ENCODE data around the gene CHST8.
"Not testable (repeated sequence)": the region's sequence is repeated elsewhere in the genome, so short reads cannot be mapped to it uniquely, and the experiment has no call there.

The CHST8 gene

GRCh38 chr19:33690378-33691029 lies 68.8 kb downstream of the CHST8 start:
- no peak for TF ChIP-seq CTCF (IDR thresholded peaks at IDR 0.05; ENCODE audit: insufficient read depth, low read length, poor library complexity, severe bottlenecking)
- DNase-seq (ENCODE audit: extremely low read depth, insufficient read length): no peak
- no peaks in the 10 kb centered on the region; the same call in none of the 2 replicates for H3K27me3 ChIP-seq (replicated peaks; ENCODE audit: control insufficient read depth, insufficient read depth, low read length)

GRCh38 chr19:33691030-33691427 lies 69.3 kb downstream of the CHST8 start:
- DNase-seq (ENCODE audit: extremely low read depth, insufficient read length): no peak

More at GRCh38 chr19:33690378-33691029, 68.8 kb downstream of the CHST8 start:
- no peaks in the 10 kb centered on the region for H3K36me3 ChIP-seq (ENCODE audit: control insufficient read depth, insufficient read depth, low read length)
- no peak overlapping the region for H3K4me3 ChIP-seq (replicated peaks; ENCODE audit: low read depth, low read length)

GRCh38 chr19:33691736-33692135 lies 70.0 kb downstream of the CHST8 start:
- Histone ChIP-seq H3K27me3 (replicated peaks; ENCODE audit: control insufficient read depth, insufficient read depth, low read length) (no peaks in the 10 kb centered on the region; the same call in none of the 2 replicates), H3K36me3 (ENCODE audit: control insufficient read depth, insufficient read depth, low read length) (no peaks in the 10 kb centered on the region), H3K4me3 (replicated peaks; ENCODE audit: low read depth, low read length) (no peak overlapping the region)
- TF ChIP-seq CTCF (IDR thresholded peaks at IDR 0.05; ENCODE audit: insufficient read depth, low read length, poor library complexity, severe bottlenecking): no peak
- DNase-seq (ENCODE audit: extremely low read depth, insufficient read length): no peak

More at GRCh38 chr19:33691030-33691427, 69.3 kb downstream of the CHST8 start:
- no peak for TF ChIP-seq CTCF (IDR thresholded peaks at IDR 0.05; ENCODE audit: insufficient read depth, low read length, poor library complexity, severe bottlenecking)
- H3K36me3 ChIP-seq (ENCODE audit: control insufficient read depth, insufficient read depth, low read length): no peaks in the 10 kb centered on the region
- H3K27me3 ChIP-seq (replicated peaks; ENCODE audit: control insufficient read depth, insufficient read depth, low read length): no peaks in the 10 kb centered on the region; the same call in none of the 2 replicates
- no peak overlapping the region for H3K4me3 ChIP-seq (replicated peaks; ENCODE audit: low read depth, low read length)

- Histone ChIP-seq H3K4me3 (replicated peaks; ENCODE audit: low read depth, low read length) (no peak overlapping the region), H3K27me3 (replicated peaks; ENCODE audit: control insufficient read depth, insufficient read depth, low read length) (no peaks in the 10 kb centered on the region; the same call in 1 of the 2 replicates), H3K36me3 (ENCODE audit: control insufficient read depth, insufficient read depth, low read length) (no peaks in the 10 kb centered on the region)
- no peak for DNase-seq (ENCODE audit: extremely low read depth, insufficient read length)
- no peak for TF ChIP-seq CTCF (IDR thresholded peaks at IDR 0.05; ENCODE audit: insufficient read depth, low read length, poor library complexity, severe bottlenecking)
Measured at GRCh38 chr19:33693678-33694077, 71.9 kb downstream of the CHST8 start.

GRCh38 chr19:33695547-33695946 lies 73.8 kb downstream of the CHST8 start:
- H3K36me3 ChIP-seq (ENCODE audit: control insufficient read depth, insufficient read depth, low read length); H3K27me3 ChIP-seq (replicated peaks; ENCODE audit: control insufficient read depth, insufficient read depth, low read length); H3K4me3 ChIP-seq (replicated peaks; ENCODE audit: low read depth, low read length); DNase-seq (ENCODE audit: extremely low read depth, insufficient read length): not testable (repeated sequence)

- no peak for TF ChIP-seq CTCF (IDR thresholded peaks at IDR 0.05; ENCODE audit: insufficient read depth, low read length, poor library complexity, severe bottlenecking)
- no peak for DNase-seq (ENCODE audit: extremely low read depth, insufficient read length)
- no peaks in the 10 kb centered on the region for H3K36me3 ChIP-seq (ENCODE audit: control insufficient read depth, insufficient read depth, low read length)
- no peaks in the 10 kb centered on the region for H3K27me3 ChIP-seq (replicated peaks; ENCODE audit: control insufficient read depth, insufficient read depth, low read length)
- no peak overlapping the region for H3K4me3 ChIP-seq (replicated peaks; ENCODE audit: low read depth, low read length)
Measured at GRCh38 chr19:33697766-33698165, 76.0 kb downstream of the CHST8 start.

Measured in GM06990 (cell line).